Measurements from ENCODE around the gene DEFB127. TPM values are rescaled to one million over a fixed set of nuclear protein-coding genes. Genes with fewer than 3 reads are reported as not detected.
"Not testable (repeated sequence)": the region's sequence is repeated elsewhere in the genome, so short reads cannot be mapped to it uniquely, and the experiment has no call there.

Gene DEFB127
- not detected for polyA plus RNA-seq (ENCODE audit: insufficient read length)
- long read RNA-seq, donor 1, result 0 reads
- long read RNA-seq, donor 2, result 0 reads
- long read RNA-seq, donor 3, result 0 reads
- long read RNA-seq, donor 4, result 0 reads
- long read RNA-seq, donor 5, result 0 reads
- long read RNA-seq, donor 6, result 0 reads
- long read RNA-seq, donor 7, result 0 reads
- long read RNA-seq, donor 8, result 0 reads

GRCh38 chr20:157154-157553 lies at the start of gene DEFB127:
TSS of gene DEFB127 (plus strand) at chr20:157454. CDS start at chr20:157545, 91 bp downstream.
- peak; percentile 0 for DNase-seq

DNA sequence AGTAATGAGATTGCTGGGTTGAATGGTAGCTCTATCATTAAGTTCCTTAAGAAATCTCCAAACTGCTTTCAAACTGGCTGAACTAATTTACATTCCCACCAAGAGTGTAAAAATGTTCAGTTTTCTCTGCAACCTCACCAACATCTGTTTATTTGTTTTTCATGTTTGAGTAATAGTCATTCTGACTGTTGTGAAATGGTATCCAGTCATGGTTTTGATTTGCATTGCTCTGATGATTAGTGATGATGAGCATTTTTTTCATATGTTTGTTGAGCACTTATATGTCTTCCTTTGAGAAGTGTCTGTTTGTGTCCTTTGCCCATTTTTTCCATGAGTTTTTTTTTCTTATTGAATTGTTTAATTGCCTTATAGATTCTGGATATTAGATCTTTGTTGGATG lies 44.9 kb upstream of the DEFB127 start:
- no peak for DNase-seq

GRCh38 chr20:117518-117917 lies 39.7 kb upstream of the DEFB127 start:
- DNase-seq, result no peak

DNA sequence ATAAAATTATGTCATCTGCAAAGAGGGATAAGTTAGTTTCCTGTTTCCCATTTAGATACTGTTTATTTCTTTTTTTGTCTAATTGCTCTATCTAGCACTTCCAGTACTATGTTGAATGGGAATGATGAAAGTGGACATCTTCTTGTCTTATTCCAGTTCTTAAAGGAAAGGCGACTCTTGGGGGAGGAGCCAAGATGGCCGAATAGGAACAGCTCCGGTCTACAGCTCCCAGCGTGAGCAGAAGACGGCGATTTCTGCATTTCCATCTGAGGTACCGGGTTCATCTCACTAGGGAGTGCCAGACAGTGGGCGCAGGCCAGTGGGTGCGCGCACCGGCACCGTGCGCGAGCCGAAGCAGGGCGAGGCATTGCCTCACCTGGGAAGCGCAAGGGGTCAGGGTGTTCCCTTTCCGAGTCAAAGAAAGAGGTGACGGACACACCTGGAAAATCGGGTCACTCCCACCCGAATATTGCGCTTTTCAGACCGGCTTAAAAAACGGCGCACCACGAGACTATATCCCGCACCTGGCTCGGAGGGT lies 27.4 kb upstream of the DEFB127 start:
- DNase-seq, result not testable (repeated sequence)

DNA sequence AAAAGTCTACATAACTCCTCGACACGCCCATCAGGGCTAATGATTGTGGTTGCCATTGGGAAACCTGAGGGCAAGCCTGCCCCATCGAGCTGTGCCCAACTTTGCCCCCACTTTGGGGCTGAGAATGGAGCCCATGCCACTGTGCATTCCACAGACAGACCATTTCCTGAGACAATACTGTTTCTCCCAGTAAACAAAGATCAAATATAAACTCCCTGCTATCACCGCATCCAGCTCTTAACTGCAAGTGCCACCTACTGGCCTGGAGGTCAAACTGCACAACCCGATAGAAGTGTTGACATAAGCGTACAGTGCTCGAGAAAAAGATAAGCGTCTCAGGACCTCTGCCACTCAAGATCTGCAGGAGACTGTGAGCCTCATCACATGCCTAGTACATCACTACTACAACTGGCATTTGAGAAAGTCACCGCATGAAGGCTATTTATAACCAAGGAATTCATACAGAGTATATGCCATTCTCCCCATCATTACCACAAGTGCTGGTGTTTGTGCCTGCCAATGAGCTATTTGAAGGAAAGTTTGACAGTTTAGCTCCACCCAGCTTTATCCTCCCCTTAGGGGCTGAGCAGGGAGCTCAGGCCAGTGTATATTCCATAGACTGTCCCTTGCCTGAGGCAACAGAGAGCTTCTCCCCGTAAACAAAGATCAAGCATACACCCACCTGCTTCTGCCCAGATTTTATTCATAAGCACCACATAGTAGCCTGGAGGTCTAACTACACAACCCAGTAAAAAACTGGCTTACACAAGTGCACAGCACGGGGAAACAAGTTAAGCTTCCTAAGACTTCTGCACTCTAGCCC lies 19.4 kb upstream of the DEFB127 start:
- no peak for DNase-seq

DNA sequence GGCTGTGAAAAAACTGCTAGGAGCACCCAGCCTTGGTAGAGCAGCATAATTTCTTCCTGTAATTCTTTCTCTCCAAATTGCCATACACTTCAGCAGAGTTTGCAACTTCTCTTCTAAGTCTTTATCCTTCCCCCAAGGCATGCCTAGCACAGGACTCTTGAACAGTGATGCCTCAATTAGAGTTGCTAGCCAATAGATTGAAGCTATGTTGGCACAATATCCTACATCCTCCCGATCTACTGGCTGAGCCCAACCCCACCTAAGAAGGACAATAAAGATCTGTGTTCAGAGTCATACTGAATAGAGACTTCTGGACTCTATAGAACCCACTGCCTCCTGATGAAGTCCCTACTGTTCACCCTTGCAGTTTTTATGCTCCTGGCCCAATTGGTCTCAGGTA lies 15.0 kb upstream of the DEFB127 start, which contains the start of gene DEFB126:
Gene DEFB126 (plus strand): TSS at position 301 of the 400 bp plus-strand sequence. CDS start 39 bp downstream, at position 340.
- no peak for DNase-seq

DNA sequence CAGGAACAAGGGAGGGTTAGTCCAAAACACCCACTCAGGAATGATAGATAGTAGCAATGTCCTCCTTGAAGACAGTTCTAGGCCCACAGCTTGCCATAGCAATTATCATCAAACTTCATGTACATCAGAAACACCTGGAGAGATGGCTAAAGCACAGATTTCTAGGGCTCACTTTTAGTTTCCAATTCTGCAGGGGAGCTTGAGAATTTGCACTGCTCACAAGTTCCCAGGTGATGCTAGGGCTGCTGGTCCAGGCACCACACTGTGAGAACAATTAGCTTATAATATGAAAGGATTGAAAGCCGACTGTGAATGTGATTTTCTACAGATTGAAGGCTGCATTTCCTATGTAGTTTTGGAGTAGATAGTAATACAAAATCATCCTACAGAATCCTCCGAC lies 11.4 kb upstream of the DEFB127 start:
- DNase-seq, result no peak

DNA sequence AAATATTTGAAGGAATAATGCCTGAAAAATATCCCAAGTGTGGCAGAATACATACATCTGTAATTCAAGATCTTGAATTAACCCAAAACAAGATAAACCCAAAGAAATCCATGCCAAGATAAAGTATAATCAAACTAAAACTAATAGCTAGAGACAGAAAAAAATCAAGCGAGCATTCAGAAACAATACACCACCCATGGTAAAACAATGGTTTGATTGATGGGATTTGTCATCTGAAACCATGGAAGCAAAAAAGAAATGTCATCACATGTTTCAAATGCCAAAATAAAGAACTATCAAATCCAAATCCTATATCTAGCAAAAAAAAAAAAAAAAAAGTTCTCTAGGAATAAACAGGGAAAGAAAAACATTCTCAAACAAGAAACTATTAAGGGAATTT lies 5.1 kb upstream of the DEFB127 start:
- no peak for DNase-seq

GRCh38 chr20:164618-165017 lies 7.4 kb downstream of the DEFB127 start:
- no peak for DNase-seq

GRCh38 chr20:168876-169275 lies 11.6 kb downstream of the DEFB127 start:
- no peak for DNase-seq

DNA sequence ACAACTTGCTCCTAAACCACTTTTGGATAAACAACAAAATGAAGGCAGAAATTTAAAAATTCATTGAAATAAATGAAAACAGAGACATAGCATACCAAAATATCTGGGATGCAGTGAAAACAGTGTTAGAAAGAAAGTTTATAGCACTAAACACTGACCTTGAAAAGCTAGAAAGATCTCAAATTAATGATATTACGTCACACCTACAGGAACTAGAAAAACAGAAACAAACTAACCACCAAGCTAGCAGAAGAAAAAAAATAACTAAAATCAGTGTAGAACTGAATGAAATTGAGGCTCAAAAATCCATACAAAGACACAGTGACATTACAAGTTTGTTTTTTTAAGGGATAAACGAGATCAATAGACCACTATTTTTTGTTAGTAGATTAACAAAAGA lies 27.0 kb downstream of the DEFB127 start:
- DNase-seq, result no peak

DNA sequence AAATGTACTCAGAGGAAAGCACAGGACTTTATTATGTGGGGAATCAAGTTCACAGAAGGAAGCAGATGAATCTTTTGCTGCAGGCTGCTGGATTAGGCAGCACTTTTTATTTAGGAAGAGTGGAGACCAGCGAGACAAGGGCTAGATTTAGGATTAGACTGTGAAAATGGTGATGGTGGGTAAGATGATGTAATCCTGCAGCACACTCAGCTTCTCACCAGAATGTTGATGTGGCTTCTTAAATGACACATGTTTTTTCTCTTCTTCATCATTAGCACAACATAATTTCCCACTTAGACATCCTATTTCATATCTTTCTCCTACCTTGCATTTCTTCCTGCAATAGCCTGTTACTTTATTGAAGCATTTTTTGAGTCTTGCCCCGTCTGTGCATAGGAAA lies 30.5 kb downstream of the DEFB127 start:
- DNase-seq, result no peak

DNA sequence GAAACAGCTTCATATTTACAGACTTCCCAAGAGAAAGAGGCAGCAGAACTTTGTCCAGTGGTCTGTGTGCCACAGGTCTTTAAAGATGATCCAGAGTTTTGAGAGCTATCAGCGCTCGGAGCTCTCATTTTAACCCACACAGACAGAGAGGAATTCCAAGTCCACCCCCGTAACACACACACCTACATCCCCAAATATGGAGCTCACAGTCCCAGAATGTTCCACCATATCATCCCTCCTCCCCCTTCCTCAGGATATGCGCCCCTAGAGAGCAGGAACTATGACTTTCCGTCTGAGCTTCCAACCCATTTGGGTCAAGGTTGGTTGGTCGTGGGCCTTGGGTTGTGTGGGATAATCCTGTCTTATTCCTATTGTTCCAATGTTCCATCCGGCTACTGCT lies 32.4 kb downstream of the DEFB127 start, which contains the start of gene DEFB128:
Gene DEFB128 (minus strand): TSS at position 101 of the 400 bp plus-strand sequence. CDS start 88 bp downstream, at position 13.
- DNase-seq, result no peak

GRCh38 chr20:198225-198624 lies 41.0 kb downstream of the DEFB127 start:
- no peak for DNase-seq

DNA sequence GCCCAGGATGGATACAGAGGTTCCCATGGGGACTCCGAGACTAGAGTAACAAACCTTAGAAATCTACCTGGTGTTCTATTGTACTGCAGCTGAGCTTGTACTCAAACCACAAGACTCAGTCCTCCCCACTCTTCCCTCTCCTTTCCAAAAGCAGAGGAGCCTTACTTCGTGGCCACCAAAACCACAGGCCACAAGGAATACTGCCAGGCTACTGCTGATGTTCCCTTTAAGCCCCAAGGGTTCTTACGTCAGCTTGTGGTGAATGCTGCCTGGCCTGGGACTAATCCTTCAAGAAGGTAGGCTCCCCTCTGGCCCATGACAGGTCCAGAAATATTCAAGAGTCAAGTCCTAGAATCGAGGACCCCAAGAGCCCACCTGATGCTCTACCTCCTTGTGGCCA lies 42.7 kb downstream of the DEFB127 start:
- DNase-seq, result no peak

GRCh38 chr20:203630-204029 lies 46.4 kb downstream of the DEFB127 start:
- DNase-seq, result not testable (repeated sequence)

Other genes with a start within 250 kb of the DEFB127 start
- gene DEFB125, start 69.8 kb upstream of the DEFB127 start, polyA plus RNA-seq (ENCODE audit: insufficient read length), result not detected
- not detected for gene DEFB126, start 14.9 kb upstream of the DEFB127 start, polyA plus RNA-seq (ENCODE audit: insufficient read length)
- gene DEFB128, start 32.3 kb downstream of the DEFB127 start, polyA plus RNA-seq (ENCODE audit: insufficient read length), result not detected
- gene DEFB129, start 69.8 kb downstream of the DEFB127 start, polyA plus RNA-seq (ENCODE audit: insufficient read length), result not detected
- 0.07 TPM for gene DEFB132, start 100.3 kb downstream of the DEFB127 start, polyA plus RNA-seq (ENCODE audit: insufficient read length)
- gene C20orf96, start 133.3 kb downstream of the DEFB127 start, polyA plus RNA-seq (ENCODE audit: insufficient read length), result 50.7 TPM
- gene ZCCHC3, start 140.1 kb downstream of the DEFB127 start, polyA plus RNA-seq (ENCODE audit: insufficient read length), result 44.7 TPM
- gene SOX12, start 168.1 kb downstream of the DEFB127 start, polyA plus RNA-seq (ENCODE audit: insufficient read length), result 31.6 TPM
- gene NRSN2, start 189.7 kb downstream of the DEFB127 start, polyA plus RNA-seq (ENCODE audit: insufficient read length), result 46.5 TPM
- 3.3 TPM for gene TRIB3, start 223.3 kb downstream of the DEFB127 start, polyA plus RNA-seq (ENCODE audit: insufficient read length)

Data from left kidney (tissue), 8 donors.